NCI-H2227 treated with DMSO at 0.1 percent for 48 hours (cell line): Measurements from ENCODE around the gene NR4A3.

Source experiments
- DNase-seq: peaks from one replicate; lab custom pipeline; 2025; lab: John Stamatoyannopoulos, UW

Gene NR4A3

GRCh38 chr9:99814359-99814758 is 7.3 kb upstream of the NR4A3 start:
- no peak for DNase-seq

- no peak for DNase-seq
Measured at GRCh38 chr9:99816392-99816791, 5.3 kb upstream of the NR4A3 start.

- DNase-seq: no peak
Measured at GRCh38 chr9:99818500-99818899, 3.2 kb upstream of the NR4A3 start.

- peak; percentile 48 for DNase-seq
Measured at GRCh38 chr9:99819123-99819855, 2.4 kb upstream of the NR4A3 start.

- DNase-seq: peak; percentile 79
Measured at GRCh38 chr9:99819856-99820684, 1.6 kb upstream of the NR4A3 start.

- DNase-seq: no peak
Measured at GRCh38 chr9:99820685-99821395, 845 bp upstream of the NR4A3 start.

- DNase-seq: peak; percentile 32
Measured at GRCh38 chr9:99822109-99822805, 572 bp downstream of the NR4A3 start.

- DNase-seq: no peak
Measured at GRCh38 chr9:99822806-99823591, 1.3 kb downstream of the NR4A3 start.

GRCh38 chr9:99823681-99824377 is 2.1 kb downstream of the NR4A3 start:
- no peak for DNase-seq

- DNase-seq: no peak
Measured at GRCh38 chr9:99824378-99825171, 2.9 kb downstream of the NR4A3 start.

GRCh38 chr9:99825172-99826046 is 3.7 kb downstream of the NR4A3 start:
- DNase-seq: no peak

- DNase-seq: no peak
Measured at GRCh38 chr9:99826579-99826978, 4.9 kb downstream of the NR4A3 start.

GRCh38 chr9:99827244-99827643 is 5.6 kb downstream of the NR4A3 start:
- no peak for DNase-seq

GRCh38 chr9:99828054-99828416 is 6.3 kb downstream of the NR4A3 start:
- DNase-seq: no peak

GRCh38 chr9:99828417-99829176 is 6.9 kb downstream of the NR4A3 start:
- DNase-seq: no peak

GRCh38 chr9:99831857-99832557 is 10.3 kb downstream of the NR4A3 start:
- no peak for DNase-seq

- no peak for DNase-seq
Measured at GRCh38 chr9:99832558-99832864, 10.8 kb downstream of the NR4A3 start.

GRCh38 chr9:99833735-99834134 is 12.1 kb downstream of the NR4A3 start:
- DNase-seq: no peak
